Measurements from ENCODE around the gene ZDHHC17. TPM values are rescaled to one million over a fixed set of nuclear protein-coding genes. Genes with fewer than 3 reads are reported as not detected.

The ZDHHC17 gene, protein sequence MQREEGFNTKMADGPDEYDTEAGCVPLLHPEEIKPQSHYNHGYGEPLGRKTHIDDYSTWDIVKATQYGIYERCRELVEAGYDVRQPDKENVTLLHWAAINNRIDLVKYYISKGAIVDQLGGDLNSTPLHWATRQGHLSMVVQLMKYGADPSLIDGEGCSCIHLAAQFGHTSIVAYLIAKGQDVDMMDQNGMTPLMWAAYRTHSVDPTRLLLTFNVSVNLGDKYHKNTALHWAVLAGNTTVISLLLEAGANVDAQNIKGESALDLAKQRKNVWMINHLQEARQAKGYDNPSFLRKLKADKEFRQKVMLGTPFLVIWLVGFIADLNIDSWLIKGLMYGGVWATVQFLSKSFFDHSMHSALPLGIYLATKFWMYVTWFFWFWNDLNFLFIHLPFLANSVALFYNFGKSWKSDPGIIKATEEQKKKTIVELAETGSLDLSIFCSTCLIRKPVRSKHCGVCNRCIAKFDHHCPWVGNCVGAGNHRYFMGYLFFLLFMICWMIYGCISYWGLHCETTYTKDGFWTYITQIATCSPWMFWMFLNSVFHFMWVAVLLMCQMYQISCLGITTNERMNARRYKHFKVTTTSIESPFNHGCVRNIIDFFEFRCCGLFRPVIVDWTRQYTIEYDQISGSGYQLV
- total RNA-seq, result 12.6 and 23.6 TPM in 2 replicates

DNA sequence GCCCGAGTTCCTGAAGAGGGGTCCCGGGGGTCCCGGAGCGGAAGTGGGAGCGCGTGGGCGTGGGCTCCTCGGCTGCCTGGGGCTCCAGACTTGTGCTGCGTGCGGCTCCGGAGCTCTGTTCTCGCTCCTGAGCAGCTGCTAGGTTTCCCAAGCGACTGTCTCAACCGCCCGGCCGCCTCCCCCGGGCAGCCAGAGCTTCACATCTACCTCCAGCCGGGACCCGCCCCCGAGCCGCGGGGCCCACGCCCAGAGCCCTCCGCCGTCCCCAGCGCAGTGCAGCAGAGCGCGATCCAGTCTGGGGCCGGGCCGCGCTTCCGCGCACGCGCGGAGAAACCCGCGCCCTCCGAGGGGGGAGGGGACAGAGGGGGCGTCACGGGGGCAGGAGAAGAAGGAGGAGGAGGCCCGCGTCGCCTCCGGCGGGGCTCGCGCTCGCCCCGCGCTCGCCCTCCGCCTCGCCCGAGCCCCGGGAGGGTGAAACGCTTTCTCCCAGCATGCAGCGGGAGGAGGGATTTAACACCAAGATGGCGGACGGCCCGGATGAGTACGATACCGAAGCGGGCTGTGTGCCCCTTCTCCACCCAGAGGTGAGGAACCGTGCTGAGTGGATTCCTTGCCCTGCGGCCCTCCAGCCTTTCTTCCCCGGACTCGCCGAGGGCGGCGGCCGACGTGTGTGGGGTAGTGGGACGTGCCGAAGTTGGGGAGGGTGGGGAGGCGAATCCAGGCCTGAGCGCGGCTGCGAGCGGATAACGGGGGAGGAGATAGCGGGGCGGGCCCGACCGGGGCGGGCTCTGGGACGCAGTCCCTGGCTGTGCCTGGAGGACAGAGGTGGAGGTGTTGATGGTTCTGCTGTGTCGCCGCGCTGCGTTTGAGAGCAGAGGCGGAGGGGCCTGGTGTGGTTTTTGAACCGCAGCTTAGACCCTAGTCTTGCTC, at the start of gene ZDHHC17:
ZDHHC17 (plus strand) TSS at position 370 of the 930 bp plus-strand sequence; CDS start at position 492, 122 bp downstream.
- TF ChIP-seq, protein P1, sequence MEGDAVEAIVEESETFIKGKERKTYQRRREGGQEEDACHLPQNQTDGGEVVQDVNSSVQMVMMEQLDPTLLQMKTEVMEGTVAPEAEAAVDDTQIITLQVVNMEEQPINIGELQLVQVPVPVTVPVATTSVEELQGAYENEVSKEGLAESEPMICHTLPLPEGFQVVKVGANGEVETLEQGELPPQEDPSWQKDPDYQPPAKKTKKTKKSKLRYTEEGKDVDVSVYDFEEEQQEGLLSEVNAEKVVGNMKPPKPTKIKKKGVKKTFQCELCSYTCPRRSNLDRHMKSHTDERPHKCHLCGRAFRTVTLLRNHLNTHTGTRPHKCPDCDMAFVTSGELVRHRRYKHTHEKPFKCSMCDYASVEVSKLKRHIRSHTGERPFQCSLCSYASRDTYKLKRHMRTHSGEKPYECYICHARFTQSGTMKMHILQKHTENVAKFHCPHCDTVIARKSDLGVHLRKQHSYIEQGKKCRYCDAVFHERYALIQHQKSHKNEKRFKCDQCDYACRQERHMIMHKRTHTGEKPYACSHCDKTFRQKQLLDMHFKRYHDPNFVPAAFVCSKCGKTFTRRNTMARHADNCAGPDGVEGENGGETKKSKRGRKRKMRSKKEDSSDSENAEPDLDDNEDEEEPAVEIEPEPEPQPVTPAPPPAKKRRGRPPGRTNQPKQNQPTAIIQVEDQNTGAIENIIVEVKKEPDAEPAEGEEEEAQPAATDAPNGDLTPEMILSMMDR (conservative IDR thresholded peaks at IDR 0.05; ENCODE audit: low read depth, low read length), result no peak
- no peak for DNase-seq (ENCODE audit: low read depth)
- H3K4me3 ChIP-seq (ENCODE audit: low read depth, low read length), result peak within 1 kb of the TSS; percentile 92

GRCh38 chr12:76714415-76714814, 49.5 kb upstream of the ZDHHC17 start:
- no peak for DNase-seq (ENCODE audit: low read depth)
- H3K4me3 ChIP-seq (ENCODE audit: low read depth, low read length), result no peak overlapping the region
- TF ChIP-seq, protein P1 (conservative IDR thresholded peaks at IDR 0.05; ENCODE audit: low read depth, low read length), result no peak

- DNase-seq (ENCODE audit: low read depth), result no peak
- no peak overlapping the region for H3K4me3 ChIP-seq (ENCODE audit: low read depth, low read length)
- TF ChIP-seq, protein P1 (conservative IDR thresholded peaks at IDR 0.05; ENCODE audit: low read depth, low read length), result no peak
Measured at GRCh38 chr12:76714861-76715260, 49.1 kb upstream of the ZDHHC17 start.

DNA sequence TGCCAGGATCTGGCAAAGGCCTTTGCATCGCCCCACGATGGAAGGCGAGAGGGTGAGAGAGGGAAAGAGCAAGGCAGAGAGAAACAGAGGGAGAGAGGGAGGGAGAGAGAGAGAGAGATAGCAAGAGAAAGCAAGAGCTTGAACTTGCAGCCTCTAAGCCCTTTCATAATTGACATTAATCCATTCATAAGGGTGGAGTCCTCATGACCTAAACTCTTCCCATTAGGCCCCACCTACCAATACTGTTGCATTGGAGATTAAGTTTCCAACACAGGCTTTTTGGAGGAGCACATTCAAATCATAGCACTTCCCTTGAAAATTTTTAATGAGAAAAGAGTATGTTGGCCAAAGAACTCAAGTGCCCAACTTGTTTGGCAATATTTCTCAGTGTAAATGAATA, 48.6 kb upstream of the ZDHHC17 start:
- DNase-seq (ENCODE audit: low read depth), result no peak
- H3K4me3 ChIP-seq (ENCODE audit: low read depth, low read length), result no peak overlapping the region
- TF ChIP-seq, protein P1 (conservative IDR thresholded peaks at IDR 0.05; ENCODE audit: low read depth, low read length), result no peak

GRCh38 chr12:76717314-76717713, 46.6 kb upstream of the ZDHHC17 start:
- no peak for DNase-seq (ENCODE audit: low read depth)
- TF ChIP-seq, protein P1 (conservative IDR thresholded peaks at IDR 0.05; ENCODE audit: low read depth, low read length), result no peak
- H3K4me3 ChIP-seq (ENCODE audit: low read depth, low read length), result no peak overlapping the region

GRCh38 chr12:76719171-76720041, 44.5 kb upstream of the ZDHHC17 start:
- H3K4me3 ChIP-seq (ENCODE audit: low read depth, low read length), result no peak overlapping the region
- TF ChIP-seq, protein P1 (conservative IDR thresholded peaks at IDR 0.05; ENCODE audit: low read depth, low read length), result no peak
- DNase-seq (ENCODE audit: low read depth), result no peak

Measured in epithelial cell of proximal tubule (primary cell).